GM18508 (cell line): ENCODE data around the gene NUTM2D.
"Not testable (repeated sequence)": the region's sequence is repeated elsewhere in the genome, so short reads cannot be mapped to it uniquely, and the experiment has no call there.

Source experiments
- ATAC-seq: cut with Tn5 transposase; IDR thresholded peaks from one replicate; pipeline ENCODE4 v1.9.1; 2021; ENCODE audit warnings: moderate number of reproducible peaks; ENCODE audit not compliant: insufficient read depth, unreplicated experiment

NUTM2D gene

GRCh38 chr10:87358159-87358558 lies 615 bp downstream of the NUTM2D start:
- not testable (repeated sequence) for ATAC-seq

GRCh38 chr10:87369514-87370112 lies 12.1 kb downstream of the NUTM2D start:
- not testable (repeated sequence) for ATAC-seq

GRCh38 chr10:87374091-87374490 lies 16.5 kb downstream of the NUTM2D start:
- ATAC-seq: not testable (repeated sequence)

- not testable (repeated sequence) for ATAC-seq
Observed at GRCh38 chr10:87379115-87379514, 21.6 kb downstream of the NUTM2D start.

GRCh38 chr10:87383149-87383857 lies 25.8 kb downstream of the NUTM2D start:
- not testable (repeated sequence) for ATAC-seq

GRCh38 chr10:87384283-87384682 lies 26.7 kb downstream of the NUTM2D start:
- not testable (repeated sequence) for ATAC-seq

- not testable (repeated sequence) for ATAC-seq
Observed at GRCh38 chr10:87385762-87386360, 28.3 kb downstream of the NUTM2D start.

- ATAC-seq: not testable (repeated sequence)
Observed at GRCh38 chr10:87391360-87391759, 33.8 kb downstream of the NUTM2D start.

- not testable (repeated sequence) for ATAC-seq
Observed at GRCh38 chr10:87396206-87396605, 38.7 kb downstream of the NUTM2D start.

GRCh38 chr10:87398436-87398835 lies 40.9 kb downstream of the NUTM2D start:
- not testable (repeated sequence) for ATAC-seq

GRCh38 chr10:87407516-87408467 lies 50.2 kb downstream of the NUTM2D start:
- ATAC-seq: not testable (repeated sequence)

- not testable (repeated sequence) for ATAC-seq
Observed at GRCh38 chr10:87413921-87414320, 56.4 kb downstream of the NUTM2D start.
